ENCODE data around the gene NAXE.
"Not testable (repeated sequence)": the region's sequence is repeated elsewhere in the genome, so short reads cannot be mapped to it uniquely, and the experiment has no call there.

NAXE gene

DNA sequence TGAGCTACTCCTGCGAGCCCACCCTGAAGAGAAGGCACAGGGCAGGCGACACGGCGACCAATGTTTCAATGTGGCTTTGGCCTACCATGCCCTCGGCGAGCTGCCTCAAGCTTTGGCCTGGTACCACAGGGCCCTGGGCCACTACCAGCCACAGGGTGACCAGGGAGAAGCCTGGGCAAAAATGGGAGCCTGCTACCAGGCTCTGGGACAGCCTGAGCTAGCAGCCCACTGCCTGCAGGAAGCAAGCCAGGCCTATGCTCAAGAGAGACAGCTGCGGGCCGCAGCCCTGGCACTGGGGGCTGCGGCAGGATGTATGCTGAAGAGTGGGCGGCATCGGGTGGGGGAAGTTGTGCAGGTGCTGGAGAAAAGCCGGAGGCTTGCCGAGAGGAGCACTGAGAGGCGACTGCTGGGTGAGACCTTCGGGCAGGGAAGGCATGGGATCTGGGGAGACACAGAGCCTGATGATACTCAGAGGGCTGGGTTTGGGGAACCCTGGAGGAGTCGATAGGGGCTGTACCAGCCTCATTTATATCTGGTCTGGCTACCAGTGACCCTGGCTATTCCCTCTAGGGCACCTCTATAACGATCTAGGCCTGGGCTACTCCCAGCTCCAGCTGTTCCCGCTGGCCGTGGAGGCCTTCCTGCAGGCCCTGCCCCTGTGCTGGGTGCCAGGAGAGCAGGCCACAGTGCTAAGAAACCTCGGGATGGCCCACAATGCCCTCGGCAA, 9.8 kb upstream of the NAXE start:
- Mint-ChIP-seq H3K36me3 (ENCODE audit: low read depth) (peaks cover 18% of the 10 kb centered on the region), H3K4me1 (ENCODE audit: low read depth) (peaks cover 26% of the 10 kb centered on the region)
- DNase-seq: peak; percentile 74

DNA sequence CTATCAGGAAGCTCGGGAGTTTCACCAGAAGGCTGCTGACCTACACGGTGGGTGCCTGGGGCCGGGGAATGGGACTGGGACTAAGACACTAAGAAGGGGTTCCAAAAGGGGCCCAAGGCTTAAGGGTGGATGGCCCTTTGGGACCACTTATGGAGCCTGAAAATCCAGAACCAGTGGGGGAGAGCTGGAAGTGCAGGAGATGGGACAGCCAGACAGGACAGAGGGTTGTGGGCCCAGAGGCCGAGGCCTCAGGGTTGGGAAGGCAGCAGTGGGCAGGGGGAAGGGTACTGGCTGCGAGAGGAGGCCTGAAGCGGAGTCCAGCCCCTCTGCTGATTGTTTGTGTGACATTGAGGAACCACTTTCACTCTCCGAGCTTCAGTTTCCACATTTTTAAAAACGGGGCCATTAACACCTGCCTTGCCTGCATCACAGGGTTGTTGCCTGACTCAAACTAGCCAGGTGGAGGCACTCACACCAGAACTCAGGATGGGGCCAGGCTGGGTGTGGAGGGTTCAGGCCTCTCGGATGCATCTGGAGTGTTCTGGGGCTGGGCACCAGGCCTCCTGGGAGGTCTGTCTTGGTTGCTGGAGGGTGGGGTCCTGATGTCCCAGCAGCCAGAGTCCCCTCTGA, 9.1 kb upstream of the NAXE start:
- peak; percentile 60 for DNase-seq
- peaks cover 18% of the 10 kb centered on the region for H3K36me3 Mint-ChIP-seq (ENCODE audit: low read depth)
- peaks cover 26% of the 10 kb centered on the region for H3K4me1 Mint-ChIP-seq (ENCODE audit: low read depth)
- no peaks in the 10 kb centered on the region for H3K9me3 Mint-ChIP-seq
- H3K4me3 Mint-ChIP-seq: peak overlapping the region; percentile 83
- H3K27me3 Mint-ChIP-seq: no peaks in the 10 kb centered on the region
- H3K27ac Mint-ChIP-seq: peak overlapping the region; percentile 90

More for the DNA sequence above, 9.8 kb upstream of the NAXE start:
- Mint-ChIP-seq H3K27ac (peak overlapping the region; percentile 90), H3K9me3 (no peaks in the 10 kb centered on the region), H3K27me3 (no peaks in the 10 kb centered on the region), H3K4me3 (peak overlapping the region; percentile 83)

DNA sequence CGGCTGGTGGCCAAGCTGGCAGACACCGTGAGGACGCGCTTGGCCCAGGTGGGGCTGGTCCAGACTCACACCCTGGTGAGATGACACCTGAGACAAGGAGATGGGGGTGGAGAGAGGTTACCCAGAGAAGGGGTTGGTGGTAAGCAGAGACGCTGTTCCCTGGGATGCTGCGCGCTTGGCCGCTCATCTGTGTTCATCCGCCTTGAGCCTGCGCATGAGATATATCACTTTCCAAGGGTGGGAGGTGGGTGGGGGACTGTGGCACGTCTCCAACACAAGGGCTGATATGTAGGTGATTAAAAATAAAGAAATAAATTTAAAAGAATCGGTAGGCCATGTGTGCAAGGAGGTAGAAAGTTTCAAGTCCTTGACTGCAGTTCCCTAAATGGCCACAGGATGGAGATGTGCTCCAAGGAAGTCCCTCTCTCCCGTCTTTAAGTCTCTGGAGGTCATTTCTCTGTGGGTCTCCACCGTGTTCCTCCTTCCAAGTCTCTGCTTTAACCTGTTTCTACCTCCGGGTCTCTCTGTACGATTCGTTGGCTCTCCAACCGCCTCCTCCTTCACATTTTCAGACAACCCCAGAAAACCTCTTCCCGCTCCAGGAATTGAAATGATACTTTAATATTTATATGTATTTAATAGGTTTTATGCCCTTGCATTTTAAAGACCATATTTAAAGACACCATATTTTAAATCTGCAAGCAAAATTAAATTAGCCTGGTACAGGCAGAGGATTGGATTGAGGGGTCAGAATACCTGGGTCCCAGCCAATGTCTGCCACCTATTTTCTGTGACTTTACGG, 7.6 kb upstream of the NAXE start:
- Mint-ChIP-seq H3K4me3 (peak overlapping the region; percentile 83), H3K36me3 (ENCODE audit: low read depth) (peaks cover 18% of the 10 kb centered on the region), H3K27me3 (no peaks in the 10 kb centered on the region), H3K27ac (peak overlapping the region; percentile 90), H3K4me1 (ENCODE audit: low read depth) (peaks cover 26% of the 10 kb centered on the region), H3K9me3 (no peaks in the 10 kb centered on the region)
- peak; percentile 63 for DNase-seq

- H3K36me3 Mint-ChIP-seq (ENCODE audit: low read depth): peaks cover 18% of the 10 kb centered on the region
- no peak overlapping the region for H3K4me3 Mint-ChIP-seq
- no peak for DNase-seq
- H3K4me1 Mint-ChIP-seq (ENCODE audit: low read depth): peaks cover 26% of the 10 kb centered on the region
- H3K27me3 Mint-ChIP-seq: no peaks in the 10 kb centered on the region
- H3K27ac Mint-ChIP-seq: no peak overlapping the region
- H3K9me3 Mint-ChIP-seq: no peaks in the 10 kb centered on the region
Measured at GRCh38 chr1:156584813-156585212, 6.8 kb upstream of the NAXE start.

DNA sequence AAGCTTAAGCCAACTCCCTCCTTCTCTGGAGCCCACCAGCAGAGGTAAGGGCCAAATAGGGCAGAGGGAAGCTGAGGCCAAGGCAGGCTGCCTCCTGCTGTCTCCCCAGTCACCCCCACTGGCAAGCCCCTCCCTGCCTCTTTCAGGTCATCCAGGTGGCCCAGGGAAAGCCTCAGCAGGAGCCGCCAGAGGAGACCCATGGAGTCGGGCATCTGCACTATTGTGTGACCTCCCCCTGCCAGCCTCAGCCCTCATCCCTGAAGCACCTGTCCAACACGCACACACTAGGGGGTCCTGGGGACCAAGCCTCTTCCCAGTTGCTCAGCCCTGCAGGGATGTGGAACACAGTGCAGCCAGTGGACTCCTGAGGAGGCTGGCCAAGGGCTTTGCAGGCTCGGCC, 5.3 kb upstream of the NAXE start:
- peaks cover 18% of the 10 kb centered on the region for H3K36me3 Mint-ChIP-seq (ENCODE audit: low read depth)
- no peak overlapping the region for H3K4me3 Mint-ChIP-seq
- H3K4me1 Mint-ChIP-seq (ENCODE audit: low read depth): peaks cover 32% of the 10 kb centered on the region
- no peak for DNase-seq
- H3K27ac Mint-ChIP-seq: peak overlapping the region; percentile 29
- no peaks in the 10 kb centered on the region for H3K27me3 Mint-ChIP-seq
- no peaks in the 10 kb centered on the region for H3K9me3 Mint-ChIP-seq

DNA sequence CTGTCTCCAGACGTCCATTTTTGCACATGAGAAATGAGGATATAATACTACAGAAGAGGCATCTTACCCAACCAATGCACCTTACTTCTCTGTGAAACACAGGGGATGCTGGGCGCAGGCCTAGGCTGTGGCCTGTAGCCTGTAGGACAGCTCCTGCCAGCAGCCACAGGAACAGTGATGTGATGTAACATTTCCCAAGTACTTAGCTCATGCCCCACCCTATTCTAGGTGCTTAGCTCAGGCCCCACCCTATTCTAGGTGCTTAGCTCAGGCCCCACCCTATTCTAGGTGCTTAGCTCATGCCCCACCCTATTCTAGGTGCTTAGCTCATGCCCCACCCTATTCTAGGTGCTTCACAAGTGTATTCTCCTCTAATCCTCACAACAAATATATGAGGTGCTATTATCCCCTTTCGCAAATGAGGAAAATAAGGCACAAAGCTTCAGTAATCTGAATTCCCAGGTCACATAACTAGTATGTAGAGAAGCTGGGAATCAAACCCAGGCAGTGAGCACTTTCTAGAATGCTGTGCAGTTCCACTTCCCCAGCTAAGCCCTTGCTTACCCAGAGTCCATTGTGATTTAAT, 4.6 kb upstream of the NAXE start:
- no peak overlapping the region for H3K4me3 Mint-ChIP-seq
- no peak for DNase-seq
- H3K36me3 Mint-ChIP-seq (ENCODE audit: low read depth): peaks cover 17% of the 10 kb centered on the region
- no peaks in the 10 kb centered on the region for H3K27me3 Mint-ChIP-seq
- no peaks in the 10 kb centered on the region for H3K9me3 Mint-ChIP-seq
- H3K4me1 Mint-ChIP-seq (ENCODE audit: low read depth): peaks cover 30% of the 10 kb centered on the region
- H3K27ac Mint-ChIP-seq: no peak overlapping the region

DNA sequence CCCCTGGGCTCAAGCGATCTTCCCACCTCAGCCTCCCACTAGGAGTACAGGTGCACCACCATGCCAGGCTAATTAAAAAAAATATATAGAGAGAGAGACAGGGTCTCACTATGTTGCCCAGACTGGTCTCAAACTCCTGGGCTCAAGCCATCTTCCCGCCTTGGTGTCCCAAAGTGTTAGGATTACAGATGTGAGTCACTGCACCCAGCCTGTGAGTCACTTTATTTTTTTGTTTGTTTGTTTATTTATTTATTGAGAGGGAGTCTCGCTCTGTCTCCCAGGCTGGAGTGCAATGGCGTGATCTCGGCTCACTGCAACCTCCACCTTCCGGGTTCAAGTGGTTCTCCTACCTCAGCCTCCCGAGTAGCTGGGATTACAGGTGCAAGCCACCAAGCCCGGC, 3.6 kb upstream of the NAXE start:
- not testable (repeated sequence) for DNase-seq, H3K4me3 Mint-ChIP-seq, H3K27me3 Mint-ChIP-seq, H3K27ac Mint-ChIP-seq, H3K9me3 Mint-ChIP-seq
- peaks cover 18% of the 10 kb centered on the region for H3K36me3 Mint-ChIP-seq (ENCODE audit: low read depth)
- H3K4me1 Mint-ChIP-seq (ENCODE audit: low read depth): peaks cover 30% of the 10 kb centered on the region

- Mint-ChIP-seq H3K27me3 (no peaks in the 10 kb centered on the region), H3K9me3 (no peaks in the 10 kb centered on the region), H3K4me1 (ENCODE audit: low read depth) (peaks cover 26% of the 10 kb centered on the region), H3K36me3 (ENCODE audit: low read depth) (peaks cover 31% of the 10 kb centered on the region), H3K4me3 (no peak overlapping the region), H3K27ac (no peak overlapping the region)
- no peak for DNase-seq
Measured at GRCh38 chr1:156589546-156589945, 2.0 kb upstream of the NAXE start.

GRCh38 chr1:156590326-156591180, 1.0 kb upstream of the NAXE start:
- peak overlapping the region; percentile 85 for H3K4me3 Mint-ChIP-seq
- peak overlapping the region; percentile 95 for H3K27ac Mint-ChIP-seq
- peaks cover 30% of the 10 kb centered on the region for H3K4me1 Mint-ChIP-seq (ENCODE audit: low read depth)
- H3K36me3 Mint-ChIP-seq (ENCODE audit: low read depth): peaks cover 38% of the 10 kb centered on the region
- no peaks in the 10 kb centered on the region for H3K27me3 Mint-ChIP-seq
- no peak for DNase-seq
- H3K9me3 Mint-ChIP-seq: no peaks in the 10 kb centered on the region

DNA sequence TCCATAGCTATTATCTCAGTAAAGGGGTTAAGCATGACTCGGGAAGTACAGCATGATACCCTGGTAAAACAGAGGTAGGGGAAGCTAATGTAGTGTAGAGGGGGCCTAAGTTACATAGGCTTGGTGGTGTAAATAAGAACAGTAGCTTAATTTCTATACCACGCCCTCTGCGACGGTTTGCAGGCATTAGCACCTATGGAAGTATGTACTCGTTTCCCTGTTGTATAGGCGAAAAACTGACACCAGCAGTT, 470 bp upstream of the NAXE start:
- H3K4me1 Mint-ChIP-seq (ENCODE audit: low read depth): peaks cover 30% of the 10 kb centered on the region
- H3K36me3 Mint-ChIP-seq (ENCODE audit: low read depth): peaks cover 39% of the 10 kb centered on the region
- peak overlapping the region; percentile 95 for H3K27ac Mint-ChIP-seq
- DNase-seq: no peak
- H3K9me3 Mint-ChIP-seq: no peaks in the 10 kb centered on the region
- H3K4me3 Mint-ChIP-seq: peak overlapping the region; percentile 85
- no peaks in the 10 kb centered on the region for H3K27me3 Mint-ChIP-seq

GRCh38 chr1:156592158-156592909, 758 bp downstream of the NAXE start:
- Mint-ChIP-seq H3K9me3 (no peaks in the 10 kb centered on the region), H3K27me3 (no peaks in the 10 kb centered on the region), H3K36me3 (ENCODE audit: low read depth) (peaks cover 51% of the 10 kb centered on the region), H3K4me3 (peak overlapping the region; percentile 85), H3K27ac (peak overlapping the region; percentile 95), H3K4me1 (ENCODE audit: low read depth) (peaks cover 33% of the 10 kb centered on the region)
- no peak for DNase-seq

DNA sequence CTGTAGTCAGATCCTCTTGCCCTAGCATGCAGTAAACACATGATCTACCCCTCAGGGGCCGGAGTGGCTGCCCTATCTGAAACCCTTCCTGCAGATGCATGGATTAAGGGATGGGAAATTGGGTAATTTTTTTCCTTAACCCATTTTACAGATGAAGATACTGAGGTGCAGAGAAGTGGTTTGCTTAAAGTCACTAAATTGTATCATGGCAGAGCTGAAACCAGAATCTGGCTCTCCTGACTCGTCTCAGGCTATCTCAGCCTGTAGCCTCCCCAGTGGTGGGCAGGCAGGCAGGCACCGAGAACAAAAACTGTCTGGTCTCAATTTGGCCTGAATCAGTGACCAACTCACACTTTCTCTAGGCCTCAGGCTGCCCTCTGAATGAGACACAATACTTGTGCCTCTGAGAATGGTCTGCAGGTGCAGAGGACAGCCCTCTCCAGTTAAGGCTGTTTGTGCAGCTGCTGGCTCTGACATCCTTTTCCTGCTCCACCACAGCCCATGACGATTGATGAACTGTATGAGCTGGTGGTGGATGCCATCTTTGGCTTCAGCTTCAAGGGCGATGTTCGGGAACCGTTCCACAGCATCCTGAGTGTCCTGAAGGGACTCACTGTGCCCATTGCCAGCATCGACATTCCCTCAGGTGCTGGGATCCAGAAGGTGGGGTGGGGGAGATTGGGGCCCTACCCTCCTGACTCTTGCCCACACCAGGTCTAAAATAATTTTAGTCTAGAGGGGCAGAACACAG, 1.5 kb downstream of the NAXE start:
- Mint-ChIP-seq H3K27me3 (no peaks in the 10 kb centered on the region), H3K27ac (peak overlapping the region; percentile 95), H3K4me3 (peak overlapping the region; percentile 85), H3K4me1 (ENCODE audit: low read depth) (peaks cover 36% of the 10 kb centered on the region), H3K9me3 (no peaks in the 10 kb centered on the region), H3K36me3 (ENCODE audit: low read depth) (peaks cover 59% of the 10 kb centered on the region)
- DNase-seq: no peak

DNA sequence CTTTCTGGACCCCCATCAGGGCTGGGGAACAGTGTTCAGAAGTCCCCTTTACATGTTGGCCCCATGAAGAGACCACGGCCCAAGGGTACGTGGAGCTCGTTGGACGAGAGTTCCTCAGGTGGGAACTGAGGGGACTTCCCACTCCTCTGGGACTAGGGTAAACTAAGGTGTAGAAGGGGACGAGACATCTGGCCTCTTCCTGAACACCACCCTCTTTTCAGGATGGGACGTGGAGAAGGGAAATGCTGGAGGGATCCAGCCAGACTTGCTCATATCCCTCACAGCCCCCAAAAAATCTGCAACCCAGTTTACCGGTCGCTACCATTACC, 2.0 kb downstream of the NAXE start:
- H3K27ac Mint-ChIP-seq: peak overlapping the region; percentile 58

More for the DNA sequence above, 2.0 kb downstream of the NAXE start:
- Mint-ChIP-seq H3K4me1 (ENCODE audit: low read depth) (peaks cover 41% of the 10 kb centered on the region), H3K36me3 (ENCODE audit: low read depth) (peaks cover 64% of the 10 kb centered on the region), H3K4me3 (no peak overlapping the region), H3K27me3 (no peaks in the 10 kb centered on the region), H3K9me3 (no peaks in the 10 kb centered on the region)
- no peak for DNase-seq
